GM10847 (cell line): ENCODE data around the gene SMCO2.

Experiments used
- POLR2A ChIP-seq: IDR thresholded peaks from 2 replicates; pipeline ENCODE4 v1.6.1; 2011; ENCODE audit not compliant: insufficient read length; ENCODE audit errors: extremely low read depth

SMCO2 gene

GRCh38 chr12:27527512-27527911 lies 81.0 kb downstream of the SMCO2 start:
- no peak for TF ChIP-seq POLR2A

DNA sequence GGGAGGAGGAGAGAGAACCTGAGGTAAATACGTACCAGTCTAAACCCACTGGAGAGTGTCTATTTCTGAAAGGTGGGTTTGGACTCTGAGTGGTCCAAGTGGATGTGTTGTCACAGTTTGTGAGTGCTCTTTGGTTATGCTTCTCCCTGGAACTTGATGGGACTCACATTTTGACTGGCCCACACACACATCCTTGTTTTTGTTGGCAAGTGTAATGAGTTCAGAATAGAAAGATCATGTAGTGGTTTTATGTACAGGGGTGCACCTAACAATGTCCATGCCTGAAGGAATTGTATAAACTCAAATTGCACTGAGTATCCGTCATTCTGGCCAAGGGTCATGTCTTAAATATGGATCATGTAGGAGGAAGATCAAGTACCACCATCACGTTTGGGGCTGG lies 82.3 kb downstream of the SMCO2 start:
- no peak for TF ChIP-seq POLR2A

GRCh38 chr12:27530157-27530922 lies 83.8 kb downstream of the SMCO2 start:
- TF ChIP-seq POLR2A = no peak

DNA sequence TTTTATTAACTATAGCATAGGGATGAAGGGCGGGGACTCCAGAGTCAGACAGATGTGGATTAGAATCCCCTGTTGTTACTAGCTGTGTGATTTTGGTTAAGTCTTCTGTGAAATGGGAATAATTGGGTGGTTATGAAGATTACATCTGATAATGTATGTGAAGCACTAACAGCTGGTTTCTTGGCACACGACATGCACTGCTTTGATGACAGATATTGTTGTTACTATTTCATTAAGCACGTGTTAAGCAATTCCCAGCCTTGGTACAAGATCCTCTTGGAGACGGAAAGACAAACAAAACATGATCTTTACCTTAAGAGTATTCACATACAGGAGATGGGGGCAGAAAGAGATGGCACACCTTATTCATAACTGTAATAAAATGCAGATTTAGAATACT lies 85.4 kb downstream of the SMCO2 start:
- TF ChIP-seq POLR2A = no peak

DNA sequence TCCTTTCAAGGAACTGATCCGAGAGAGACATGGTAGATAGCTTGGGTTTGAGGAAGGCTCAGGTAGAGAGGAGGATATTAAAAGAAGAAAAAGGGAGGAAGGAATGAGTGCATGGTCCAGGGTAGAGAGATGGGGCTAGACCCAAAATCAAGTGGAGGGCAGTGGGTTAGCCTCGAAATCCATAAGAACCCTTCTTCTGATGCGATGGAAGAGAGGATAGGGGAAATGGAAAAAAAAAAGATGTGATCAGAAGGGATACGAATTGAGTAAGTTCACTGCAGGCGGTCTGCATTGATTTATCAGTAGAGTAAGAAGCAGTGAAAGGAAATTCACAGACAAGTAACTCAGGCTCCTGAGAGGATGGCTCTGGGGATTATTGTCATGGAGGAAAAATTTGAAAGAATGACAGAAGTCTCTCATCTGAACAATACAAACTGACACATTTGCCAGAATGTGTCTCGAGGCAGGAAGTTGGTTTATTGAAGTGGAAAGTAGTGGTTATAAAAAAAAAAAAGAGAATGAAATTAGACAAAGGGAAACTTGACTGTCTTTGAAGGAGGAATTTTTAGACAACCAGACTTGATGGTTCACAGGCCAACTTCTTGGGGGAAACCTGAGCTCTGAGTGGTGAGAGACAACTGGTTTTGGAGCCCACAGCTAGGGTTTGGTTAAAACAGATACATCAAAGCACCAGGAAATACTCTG lies 87.7 kb downstream of the SMCO2 start:
- no peak for TF ChIP-seq POLR2A

DNA sequence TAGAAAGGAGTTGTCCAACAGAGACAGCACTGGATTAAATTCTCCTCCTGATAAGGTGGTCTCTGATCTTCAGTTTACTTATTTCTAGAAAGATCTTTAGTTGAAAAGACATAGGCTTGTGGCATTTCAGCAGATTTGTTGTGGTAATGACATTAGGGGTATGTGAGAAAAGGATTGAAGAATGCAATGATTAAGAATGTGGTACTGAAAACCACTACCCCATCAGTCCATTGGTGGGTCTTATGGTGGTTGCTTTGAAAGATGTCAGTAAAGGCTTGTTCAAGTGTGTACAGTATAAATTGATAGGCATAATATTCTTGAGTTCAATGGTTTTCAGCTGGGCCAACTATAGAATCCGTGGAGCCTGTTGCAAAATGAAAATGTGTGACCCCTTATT lies 88.2 kb downstream of the SMCO2 start:
- TF ChIP-seq POLR2A = no peak

DNA sequence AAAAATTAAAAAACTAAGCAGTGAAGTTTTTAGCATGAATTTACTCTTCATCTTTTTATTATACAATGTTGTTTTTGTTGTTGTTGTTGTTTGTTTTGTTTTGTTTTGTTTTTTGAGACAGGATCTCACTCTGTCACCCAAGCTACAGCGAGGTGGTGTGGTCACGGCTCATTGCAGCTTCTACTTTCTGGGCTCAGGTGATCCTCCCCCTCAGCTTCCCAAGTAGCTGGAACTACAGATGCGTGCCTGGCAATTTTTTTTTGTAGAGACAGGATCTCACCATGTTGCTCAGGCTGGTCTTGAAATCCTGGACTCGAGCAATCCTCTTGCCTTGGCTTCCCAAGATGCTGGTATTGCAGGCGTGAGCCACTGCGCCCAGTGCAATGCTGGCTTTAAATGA lies 88.8 kb downstream of the SMCO2 start:
- no peak for TF ChIP-seq POLR2A

DNA sequence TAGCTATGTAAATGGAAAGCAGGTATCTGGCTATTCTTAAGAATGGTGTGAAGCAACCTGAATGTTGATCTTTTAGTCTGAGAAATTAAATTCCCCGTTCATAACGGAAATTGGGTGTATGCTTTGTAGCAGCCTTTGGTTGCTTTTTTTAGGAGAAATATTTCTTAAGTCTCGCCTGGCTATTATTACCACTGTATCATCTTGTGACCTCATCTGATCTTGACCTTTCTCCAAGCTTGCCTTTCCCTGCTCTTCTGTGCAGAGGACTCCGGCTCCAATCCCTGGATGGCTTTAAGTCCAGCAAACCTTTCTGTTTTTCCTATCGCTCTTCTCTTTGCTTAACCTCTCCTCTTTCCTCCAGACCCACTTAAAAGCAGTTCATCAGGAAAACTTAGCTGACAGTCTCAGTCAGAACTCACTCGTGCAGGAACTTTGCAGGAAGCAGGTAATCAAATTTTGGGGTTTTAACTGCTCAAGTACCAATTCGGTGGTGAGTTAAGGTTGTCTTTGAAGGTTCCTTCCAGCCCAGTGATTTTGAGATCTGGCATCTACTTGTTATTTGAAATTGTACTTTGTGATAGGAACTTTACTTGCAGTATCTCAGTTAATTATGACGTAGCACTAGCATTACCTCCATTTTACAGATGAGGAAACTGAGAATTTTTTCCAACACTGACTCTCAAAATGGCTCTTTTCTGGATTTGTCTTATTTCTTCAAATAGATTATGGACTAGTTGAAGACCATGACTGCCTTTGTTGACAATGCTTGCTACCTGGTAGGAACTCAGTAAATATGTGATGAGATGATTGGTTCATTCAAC lies 91.5 kb downstream of the SMCO2 start:
- TF ChIP-seq POLR2A = no peak

GRCh38 chr12:27539191-27539631 lies 92.7 kb downstream of the SMCO2 start:
- TF ChIP-seq POLR2A = no peak

GRCh38 chr12:27541031-27541719 lies 94.6 kb downstream of the SMCO2 start:
- TF ChIP-seq POLR2A = no peak

GRCh38 chr12:27542628-27543027 lies 96.1 kb downstream of the SMCO2 start:
- no peak for TF ChIP-seq POLR2A

DNA sequence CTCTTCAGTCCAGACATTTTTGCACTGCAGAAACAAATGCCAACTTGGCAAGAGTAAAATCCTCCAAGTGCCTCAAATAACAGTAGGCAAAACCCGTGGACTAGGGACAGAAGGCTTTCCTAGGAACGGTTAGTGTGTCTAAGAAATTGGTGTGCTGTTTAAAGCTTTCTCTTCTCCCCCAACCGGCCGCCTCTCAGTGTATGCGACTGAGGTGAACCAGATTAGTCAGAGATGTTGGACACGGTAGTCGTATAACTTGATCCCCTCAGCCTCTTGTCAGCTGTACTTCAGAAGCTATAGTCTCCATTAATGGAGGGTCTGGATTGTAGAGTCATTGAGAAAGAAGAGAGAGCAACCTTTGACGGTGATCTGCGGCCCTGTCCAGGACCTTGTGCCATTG lies 99.1 kb downstream of the SMCO2 start:
- no peak for TF ChIP-seq POLR2A

GRCh38 chr12:27547592-27547991 lies 101.1 kb downstream of the SMCO2 start:
- TF ChIP-seq POLR2A = no peak

- TF ChIP-seq POLR2A = no peak
Measured at GRCh38 chr12:27548301-27549199, 102.0 kb downstream of the SMCO2 start.

DNA sequence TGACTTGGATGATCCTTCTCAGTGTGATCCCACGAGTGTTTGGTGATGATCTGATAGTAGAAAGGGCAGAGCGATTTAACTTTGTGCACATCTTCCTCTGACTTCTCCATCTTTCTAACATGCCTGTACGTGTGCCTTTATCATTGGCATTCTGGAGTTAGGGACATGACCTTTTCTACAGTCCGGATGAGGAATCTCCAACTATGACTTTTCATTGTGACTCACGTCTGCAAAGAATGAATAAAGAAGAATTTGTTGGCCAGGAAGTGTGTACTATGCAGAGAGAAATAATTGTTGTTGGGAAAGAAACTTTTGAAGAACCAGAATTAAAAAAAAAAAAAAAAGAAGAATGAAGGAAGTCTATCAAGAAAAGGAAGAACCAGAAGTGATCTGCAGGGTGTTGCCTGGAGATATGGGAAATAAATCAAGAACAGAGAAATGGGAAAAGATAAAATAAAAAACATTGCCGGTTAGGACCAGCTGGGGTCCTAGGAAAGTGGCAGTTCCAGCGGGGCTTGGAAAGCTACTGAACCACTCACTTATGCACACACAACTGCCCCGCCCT lies 102.8 kb downstream of the SMCO2 start:
- no peak for TF ChIP-seq POLR2A
